Sigmoid colon (tissue), 7 donors: Measurements from ENCODE around the gene SPACA6. TPM values are rescaled to one million over a fixed set of nuclear protein-coding genes. Genes with fewer than 3 reads are reported as not detected.
A peak's percentile ranks its signal among the peaks of the same experiment; 100 is the strongest.

Experiments used
- DNase-seq: peaks from one replicate; pipeline ENCODE4 v3.0.0-alpha.2; 2019
- H3K27ac ChIP-seq, 4 donors: fragments of 200-600 bp; sonication (generic); one replicate each; pipeline ENCODE4 v1.5.1; 2016 to 2019; ENCODE audit warnings: mild to moderate bottlenecking in 1 of 4
- H3K27me3 ChIP-seq, 3 donors: fragments of 200-600 bp; sonication (generic); one replicate each; pipeline ENCODE4 v1.5.1; 2019; ENCODE audit warnings: mild to moderate bottlenecking in 1 of 3
- H3K36me3 ChIP-seq, 4 donors: fragments of 200-600 bp; sonication (generic); one replicate each; pipeline ENCODE4 v1.5.1; 2016 to 2019
- H3K4me1 ChIP-seq, 4 donors: fragments of 200-600 bp; sonication (generic); one replicate each; pipeline ENCODE4 v1.5.1; 2017 to 2019
- H3K4me3 ChIP-seq, 4 donors: fragments of 200-600 bp; sonication (generic); one replicate each; pipeline ENCODE4 v1.5.1; 2017 to 2019; ENCODE audit warnings: mild to moderate bottlenecking in 2 of 4, moderate library complexity in 1 of 4
- H3K9me3 ChIP-seq, 4 donors: fragments of 200-600 bp in 3 of 4; sonication (generic) in 3 of 4; one replicate each; pipeline versions ENCODE4 v1.5.1 to v1.6.1; 2013 to 2019
- CTCF ChIP-seq, 4 experiments: fragments of 450-650 bp in 3 of 4; fragments of 200-600 bp in 1 of 4; IDR thresholded peaks; one replicate each; pipeline ENCODE4 v1.5.1; 2016 to 2019; ENCODE audit warnings: antibody characterized with exemption in 4 of 4, mild to moderate bottlenecking in 3 of 4, moderate library complexity in 2 of 4
- EP300 ChIP-seq, 4 donors: sonication (generic); formaldehyde crosslinking; IDR thresholded peaks; one replicate each; pipeline ENCODE4 v1.6.1; 2017; ENCODE audit warnings: antibody characterized with exemption in 4 of 4
- POLR2A ChIP-seq, 2 donors: fragments of 450-650 bp; IDR thresholded peaks; one replicate each; pipeline ENCODE4 v1.6.1; 2016; ENCODE audit warnings: antibody characterized with exemption in 2 of 2, mild to moderate bottlenecking in 2 of 2, moderate library complexity in 2 of 2
- POLR2AphosphoS5 ChIP-seq, 4 donors: sonication (generic); formaldehyde crosslinking; IDR thresholded peaks; one replicate each; pipeline ENCODE4 v1.6.1; 2017; ENCODE audit warnings: antibody characterized with exemption in 4 of 4
- WGBS, 2 donors: extraction: QIAGEN DNeasy Blood & Tissue Kit; methylation state at CpG; one replicate each; pipeline ENCODE4 v1.1.7; 2013; 5-methylcytosine and 5-hydroxymethylcytosine counted together
- intact Hi-C: fragments of 100-400 bp; cut with DNase I; formaldehyde crosslinking; loops from one replicate; pipeline ENCODE4 v1.15.1; 2023
- polyA plus RNA-seq, 3 donors: library from polyadenylated mRNA; stranded (reverse); fragments of 200-250 nt; gene quantifications; one replicate each; pipeline ENCODE4 v1.2.3, GENCODE V29; 2013
- small RNA-seq, 3 donors: library from RNA; depleted of rRNA; stranded (forward); fragments of <200 nt; gene quantifications; one replicate each; pipeline ENCODE3, GENCODE V24; 2016
- total RNA-seq, 4 donors: library from RNA; depleted of rRNA; stranded (reverse); fragments of >200 nt; gene quantifications; one replicate each; pipeline ENCODE4 v1.1.0, GENCODE V29; 2016
- donor health status: healthy with polysubstance abuse.
- donor health status: Bipolar disorder and iron deficiency.
- donor health status: healthy.

SPACA6 gene
- total and polyA plus RNA-seq, 7 donors: 3.0 to 45.7 (median 21.4) TPM; not detected in 1

- intact Hi-C loops: no loop called here
- Histone ChIP-seq H3K27ac (peak within 1 kb of the TSS in 2 of 4 donors; percentile 3 to 34), H3K4me1 (no peaks in the 10 kb centered on the region), H3K27me3 (no peaks in the 10 kb centered on the region), H3K36me3 (no peaks in the 10 kb centered on the region), H3K9me3 (no peaks in the 10 kb centered on the region), H3K4me3 (peak within 1 kb of the TSS in 2 of 4 donors; percentile 13 to 23)
- no peak for DNase-seq
- WGBS, 2 donors: 13 to 80% methylated on average over 2 of the region's 2 CpGs
- TF ChIP-seq POLR2A (IDR thresholded peaks at IDR 0.05): no peak
- TF ChIP-seq CTCF (IDR thresholded peaks at IDR 0.05): no peak
- TF ChIP-seq POLR2AphosphoS5 (IDR thresholded peaks at IDR 0.05): peak in 3 of 4 donors; percentile 34 to 49 (median 44)
- TF ChIP-seq EP300 (IDR thresholded peaks at IDR 0.05): no peak
Measured at GRCh38 chr19:51751655-51752054, 58.5 kb downstream of the SPACA6 start, which contains the start of gene FPR1. TSS of gene FPR1 (minus strand) at chr19:51751878. CDS start at chr19:51746994, 4,884 bp downstream.

- Histone ChIP-seq H3K27me3 (no peaks in the 10 kb centered on the region), H3K27ac (peak overlapping the region in 3 of 4 donors; percentile 5 to 33 (median 27)), H3K9me3 (no peaks in the 10 kb centered on the region), H3K36me3 (no peaks in the 10 kb centered on the region), H3K4me3 (no peak overlapping the region), H3K4me1 (no peaks in the 10 kb centered on the region)
- intact Hi-C loops: no loop called here
- 87 to 89% methylated on average over 6 of the region's 6 CpGs for WGBS, 2 donors
- DNase-seq: no peak
- TF ChIP-seq EP300 (IDR thresholded peaks at IDR 0.05) (no peak), POLR2AphosphoS5 (IDR thresholded peaks at IDR 0.05) (peak in 1 of 4 donors; percentile 36), POLR2A (IDR thresholded peaks at IDR 0.05) (no peak)
Measured at GRCh38 chr19:51754109-51754508, 61.0 kb downstream of the SPACA6 start.

GRCh38 chr19:51754770-51755169 lies 61.6 kb downstream of the SPACA6 start:
- H3K36me3 ChIP-seq: no peaks in the 10 kb centered on the region
- no peaks in the 10 kb centered on the region for H3K4me1 ChIP-seq
- DNase-seq: no peak
- peak overlapping the region in 2 of 4 donors; percentile 4 to 33 for H3K27ac ChIP-seq
- TF ChIP-seq CTCF (IDR thresholded peaks at IDR 0.05): no peak
- no peak for TF ChIP-seq POLR2AphosphoS5 (IDR thresholded peaks at IDR 0.05)
- no peak for TF ChIP-seq POLR2A (IDR thresholded peaks at IDR 0.05)
- no peak for TF ChIP-seq EP300 (IDR thresholded peaks at IDR 0.05)
- no peaks in the 10 kb centered on the region for H3K9me3 ChIP-seq
- H3K27me3 ChIP-seq: no peaks in the 10 kb centered on the region
- 77 to 85% methylated on average over 4 of the region's 4 CpGs for WGBS, 2 donors
- H3K4me3 ChIP-seq: no peak overlapping the region
- intact Hi-C loops: no loop called here

Small RNA genes lying within 50 kb of the gene (small RNA-seq; reads per million reads assigned to genes)
- 0 reads per million in 3 donors for gene AC018755.2
- 0 reads per million in 3 donors for gene MIR125A
- 2.6 to 4.8 (median 3.9) reads per million in 3 donors for gene MIR99B
- 0 reads per million in 3 donors for gene MIRLET7E

Other genes starting within 250 kb of the SPACA6 start
- gene SIGLEC8, start 234.9 kb upstream of the SPACA6 start, total RNA-seq: under 1 TPM in 1 of 4 donors, not detected in 3; 0.36 TPM
- 1 to 10 TPM in 2 of 3 donors, under 1 TPM in 1; 0.60 to 4.9 (median 1.9) TPM for gene SIGLEC8, start 234.9 kb upstream of the SPACA6 start, polyA plus RNA-seq
- not detected for gene CEACAM18, start 214.8 kb upstream of the SPACA6 start, total RNA-seq
- not detected for gene CEACAM18, start 214.8 kb upstream of the SPACA6 start, polyA plus RNA-seq
- under 1 TPM in 1 of 4 donors, not detected in 3; 0.16 TPM for gene SIGLEC12, start 191.5 kb upstream of the SPACA6 start, total RNA-seq
- gene SIGLEC12, start 191.5 kb upstream of the SPACA6 start, polyA plus RNA-seq: 10 to 100 TPM in 1 of 3 donors, under 1 TPM in 1, not detected in 1; 0.86 to 11.6 TPM
- 1 to 10 TPM in 2 of 4 donors, under 1 TPM in 2; 0.55 to 2.1 (median 1.4) TPM for gene SIGLEC6, start 161.7 kb upstream of the SPACA6 start, total RNA-seq
- under 1 TPM in 1 of 3 donors, not detected in 2; 0.64 TPM for gene SIGLEC6, start 161.7 kb upstream of the SPACA6 start, polyA plus RNA-seq
- gene ZNF175, start 122.0 kb upstream of the SPACA6 start, total RNA-seq: 1 to 10 TPM; 3.3 to 5.8 (median 5.2) TPM
- gene ZNF175, start 122.0 kb upstream of the SPACA6 start, polyA plus RNA-seq: 1 to 10 TPM; 1.4 to 3.6 (median 3.6) TPM
- under 1 TPM; 0.36 to 0.68 (median 0.52) TPM for gene SIGLEC5, start 62.9 kb upstream of the SPACA6 start, total RNA-seq
- gene SIGLEC5, start 62.9 kb upstream of the SPACA6 start, polyA plus RNA-seq: not detected
- gene SIGLEC14, start 46.5 kb upstream of the SPACA6 start, total RNA-seq: 1 to 10 TPM in 2 of 4 donors, under 1 TPM in 1, not detected in 1; 0.55 to 6.1 (median 5.6) TPM
- gene SIGLEC14, start 46.5 kb upstream of the SPACA6 start, polyA plus RNA-seq: 10 to 100 TPM in 1 of 3 donors, 1 to 10 TPM in 2; 1.2 to 10.2 (median 5.3) TPM
- gene HAS1, start 30.7 kb downstream of the SPACA6 start, total RNA-seq: 1 to 10 TPM in 1 of 4 donors, under 1 TPM in 2, not detected in 1; 0.49 to 3.1 (median 0.83) TPM
- gene HAS1, start 30.7 kb downstream of the SPACA6 start, polyA plus RNA-seq: 1 to 10 TPM in 1 of 3 donors, under 1 TPM in 2; 0.17 to 1.2 (median 0.46) TPM
- gene FPR1, start 58.5 kb downstream of the SPACA6 start, total RNA-seq: 10 to 100 TPM in 1 of 4 donors, 1 to 10 TPM in 3; 2.8 to 15.9 (median 6.2) TPM
- gene FPR1, start 58.5 kb downstream of the SPACA6 start, polyA plus RNA-seq: 10 to 100 TPM in 1 of 3 donors, 1 to 10 TPM in 2; 1.2 to 12.0 (median 4.6) TPM
- 1 to 10 TPM in 2 of 4 donors, under 1 TPM in 1, not detected in 1; 0.36 to 3.7 (median 1.2) TPM for gene FPR2, start 67.8 kb downstream of the SPACA6 start, total RNA-seq
- 1 to 10 TPM in 2 of 3 donors, under 1 TPM in 1; 0.60 to 2.3 (median 1.4) TPM for gene FPR2, start 67.8 kb downstream of the SPACA6 start, polyA plus RNA-seq
- 1 to 10 TPM; 1.6 to 6.7 (median 3.3) TPM for gene FPR3, start 101.8 kb downstream of the SPACA6 start, total RNA-seq
- 10 to 100 TPM in 1 of 3 donors, 1 to 10 TPM in 2; 3.6 to 25.9 (median 6.1) TPM for gene FPR3, start 101.8 kb downstream of the SPACA6 start, polyA plus RNA-seq
- gene ZNF577, start 194.6 kb downstream of the SPACA6 start, total RNA-seq: 10 to 100 TPM; 21.7 to 28.0 (median 23.4) TPM
- 1 to 10 TPM; 2.8 to 9.6 (median 6.6) TPM for gene ZNF577, start 194.6 kb downstream of the SPACA6 start, polyA plus RNA-seq
- gene ZNF649, start 211.7 kb downstream of the SPACA6 start, total RNA-seq: 10 to 100 TPM; 10.5 to 14.6 (median 12.1) TPM
- gene ZNF649, start 211.7 kb downstream of the SPACA6 start, polyA plus RNA-seq: 1 to 10 TPM; 2.3 to 5.1 (median 2.4) TPM
- 1 to 10 TPM; 2.4 to 8.1 (median 5.9) TPM for gene ZNF613, start 234.1 kb downstream of the SPACA6 start, total RNA-seq
- gene ZNF613, start 234.1 kb downstream of the SPACA6 start, polyA plus RNA-seq: 1 to 10 TPM; 2.8 to 7.8 (median 3.0) TPM